Measurements from ENCODE around the gene FAU. TPM values are rescaled to one million over a fixed set of nuclear protein-coding genes. Genes with fewer than 3 reads are reported as not detected.

Gene FAU
- total and polyA plus RNA-seq, 2 of the 13 experiments (the other 11 are each of a cell fraction or from before 2014, with no cell fraction given), result 374 to 869 TPM

- TF ChIP-seq, protein P1, sequence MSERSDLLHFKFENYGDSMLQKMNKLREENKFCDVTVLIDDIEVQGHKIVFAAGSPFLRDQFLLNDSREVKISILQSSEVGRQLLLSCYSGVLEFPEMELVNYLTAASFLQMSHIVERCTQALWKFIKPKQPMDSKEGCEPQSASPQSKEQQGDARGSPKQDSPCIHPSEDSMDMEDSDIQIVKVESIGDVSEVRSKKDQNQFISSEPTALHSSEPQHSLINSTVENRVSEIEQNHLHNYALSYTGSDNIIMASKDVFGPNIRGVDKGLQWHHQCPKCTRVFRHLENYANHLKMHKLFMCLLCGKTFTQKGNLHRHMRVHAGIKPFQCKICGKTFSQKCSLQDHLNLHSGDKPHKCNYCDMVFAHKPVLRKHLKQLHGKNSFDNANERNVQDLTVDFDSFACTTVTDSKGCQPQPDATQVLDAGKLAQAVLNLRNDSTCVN (CRISPR knock-in tag; IDR thresholded peaks at IDR 0.05; ENCODE audit: borderline replicate concordance), result no peak
- TF ChIP-seq ZNF333 (CRISPR knock-in tag; IDR thresholded peaks at IDR 0.05; ENCODE audit: borderline replicate concordance) (no peak), TMF1 (CRISPR knock-in tag; IDR thresholded peaks at IDR 0.05; ENCODE audit: low read depth) (no peak)
Measured at GRCh38 chr11:65169164-65169641, 47.3 kb upstream of the FAU start (continued).

- Histone ChIP-seq H3K36me3 (replicated peaks in 1 of 2; ENCODE audit: control insufficient read depth in 1 of 2, insufficient read depth in 2 of 2, low read length in 2 of 2) (no peaks in the 10 kb centered on the region), H3K4me1 (ENCODE audit: insufficient read depth, low read length) (peaks cover 87% of the 10 kb centered on the region), H3K9me3 (ENCODE audit: low read length) (no peaks in the 10 kb centered on the region), H3K4me3 (replicated peaks in 1 of 3; ENCODE audit: insufficient read depth in 1 of 3, low read depth in 2 of 3, low read length in 3 of 3) (no peak overlapping the region), H3K79me2 (ENCODE audit: insufficient read depth, low read length) (no peaks in the 10 kb centered on the region), H3K4me2 (ENCODE audit: low read depth, low read length) (no peak overlapping the region), H3K27ac (ENCODE audit: extremely low read length, insufficient read depth, low read length) (no peak overlapping the region), H3K9ac (ENCODE audit: insufficient read depth, low read depth, low read length) (no peak overlapping the region), H3K27me3 (ENCODE audit: control insufficient read depth in 1 of 2, insufficient read depth in 2 of 2, low read length in 2 of 2) (no peaks in the 10 kb centered on the region), H2AFZ (ENCODE audit: low read length) (no peak overlapping the region), H4K20me1 (ENCODE audit: insufficient read depth, low read length) (no peaks in the 10 kb centered on the region)
- FAIRE-seq (no peak), ATAC-seq (no peak), DNase-seq (ENCODE audit: low spot score) (no peak)
- BruUV-seq (replicated peaks), result no TSS peak
- intact Hi-C loops (cut with micrococcal nuclease; ENCODE audit: unreplicated experiment), result loop anchor here (2.0 kb wide), 1 partner anchor 51 kb away; the partner anchor contains the start of gene ZNHIT2
- in situ Hi-C loops (cut with HindIII; ENCODE audit: extremely low pct_ligation_motif_present, low pct_unique_long_range_greater_than_20kb), result no loop called here
- POLR2A ChIA-PET, result interaction anchor here (1.2 to 6.5 kb wide), 3 partner anchors 13 to 46 kb away, joined by 5 to 74 read pairs (median 72); partner anchors contain the start of genes CAPN1, FAU and MRPL49
- 93% methylated on average over 3 of the region's 3 CpGs for WGBS (ENCODE audit: low lambda C conversion rate)
- CTCF ChIA-PET (ENCODE audit: low intra/inter-chr PET ratio, low total read pairs), result no interaction called here
- TF ChIP-seq REPIN1 (CRISPR knock-in tag; IDR thresholded peaks at IDR 0.05; ENCODE audit: borderline replicate concordance, low read depth) (no peak), ZNF30 (CRISPR knock-in tag; IDR thresholded peaks at IDR 0.05) (no peak), TBP (CRISPR knock-in tag; IDR thresholded peaks at IDR 0.05) (no peak), ZNF704 (CRISPR knock-in tag; IDR thresholded peaks at IDR 0.05; ENCODE audit: borderline replicate concordance) (no peak), ISL2 (CRISPR knock-in tag; IDR thresholded peaks at IDR 0.05) (no peak), GATA4 (IDR thresholded peaks at IDR 0.05; ENCODE audit: borderline replicate concordance, low read depth) (no peak), HOXA9 (CRISPR knock-in tag; IDR thresholded peaks at IDR 0.05; ENCODE audit: borderline replicate concordance) (no peak), ZBTB1 (CRISPR knock-in tag; IDR thresholded peaks at IDR 0.05; ENCODE audit: borderline replicate concordance) (no peak), AKAP8 (CRISPR knock-in tag; IDR thresholded peaks at IDR 0.05) (no peak)
Measured at GRCh38 chr11:65167656-65168055, 45.7 kb upstream of the FAU start.

All from HepG2 (cell line).